Measurements from ENCODE around the gene WAPL. TPM values are rescaled to one million over a fixed set of nuclear protein-coding genes. Genes with fewer than 3 reads are reported as not detected.
A peak's percentile ranks its signal among the peaks of the same experiment; 100 is the strongest.
"Not testable (repeated sequence)": the region's sequence is repeated elsewhere in the genome, so short reads cannot be mapped to it uniquely, and the experiment has no call there.

The WAPL gene
- total RNA-seq: 10 to 100 TPM; 17.4 to 75.1 (median 34.9) TPM

GRCh38 chr10:86521678-86522509, at the start of gene WAPL:
TSS of gene WAPL (minus strand) at chr10:86521792. CDS start at chr10:86518069, 3,723 bp downstream.
- no peaks in the 10 kb centered on the region for H3K27me3 ChIP-seq
- H3K36me3 ChIP-seq: no peaks in the 10 kb centered on the region
- TF ChIP-seq POLR2A (IDR thresholded peaks at IDR 0.05) (peak; percentile 50 to 87), CTCF (IDR thresholded peaks at IDR 0.05) (no peak)
- H3K27ac ChIP-seq: peak within 1 kb of the TSS; percentile 83 to 93
- intact Hi-C loops (cut with DNase I; ENCODE audit: low total_unique reads): no loop called here
- H3K4me3 ChIP-seq: peak within 1 kb of the TSS; percentile 63 to 74
- peaks cover 0 to 21% of the 10 kb centered on the region in 2 donors for H3K4me1 ChIP-seq
- DNase-seq: peak; percentile 93 to 95
- no peaks in the 10 kb centered on the region for H3K9me3 ChIP-seq

GRCh38 chr10:86569335-86569734, 47.7 kb upstream of the WAPL start:
- TF ChIP-seq POLR2A (IDR thresholded peaks at IDR 0.05): no peak
- no peak for TF ChIP-seq CTCF (IDR thresholded peaks at IDR 0.05)

GRCh38 chr10:86566518-86566917, 44.9 kb upstream of the WAPL start:
- H3K4me3 ChIP-seq; DNase-seq; H3K9me3 ChIP-seq; H3K27me3 ChIP-seq; intact Hi-C loops (cut with DNase I; ENCODE audit: low total_unique reads); H3K36me3 ChIP-seq; H3K4me1 ChIP-seq; H3K27ac ChIP-seq: not testable (repeated sequence)

More at GRCh38 chr10:86569335-86569734, 47.7 kb upstream of the WAPL start:
- Histone ChIP-seq H3K27me3 (no peaks in the 10 kb centered on the region), H3K4me1 (no peaks in the 10 kb centered on the region), H3K27ac (no peak overlapping the region), H3K4me3 (no peak overlapping the region), H3K9me3 (no peaks in the 10 kb centered on the region), H3K36me3 (no peaks in the 10 kb centered on the region)
- intact Hi-C loops (cut with DNase I; ENCODE audit: low total_unique reads): no loop called here
- no peak for DNase-seq

- H3K4me1 ChIP-seq; H3K27ac ChIP-seq; H3K9me3 ChIP-seq; DNase-seq; H3K4me3 ChIP-seq; H3K36me3 ChIP-seq; intact Hi-C loops (cut with DNase I; ENCODE audit: low total_unique reads); H3K27me3 ChIP-seq: not testable (repeated sequence)
These were observed 41.7 kb upstream of the WAPL start for GRCh38 chr10:86563338-86563737.

GRCh38 chr10:86558695-86559094, 37.1 kb upstream of the WAPL start:
- H3K9me3 ChIP-seq; H3K36me3 ChIP-seq; H3K4me1 ChIP-seq; intact Hi-C loops (cut with DNase I; ENCODE audit: low total_unique reads); DNase-seq; H3K27me3 ChIP-seq; H3K4me3 ChIP-seq; H3K27ac ChIP-seq: not testable (repeated sequence)

- DNase-seq: no peak
- no peak overlapping the region for H3K4me3 ChIP-seq
- no peaks in the 10 kb centered on the region for H3K4me1 ChIP-seq
- no peaks in the 10 kb centered on the region for H3K9me3 ChIP-seq
- intact Hi-C loops (cut with DNase I; ENCODE audit: low total_unique reads): no loop called here
- H3K36me3 ChIP-seq: no peaks in the 10 kb centered on the region
- TF ChIP-seq CTCF (IDR thresholded peaks at IDR 0.05) (no peak), POLR2A (IDR thresholded peaks at IDR 0.05) (no peak)
- H3K27ac ChIP-seq: no peak overlapping the region
- H3K27me3 ChIP-seq: no peaks in the 10 kb centered on the region
These were observed 35.5 kb upstream of the WAPL start for GRCh38 chr10:86556933-86557649.
